Measurements from ENCODE around the gene F12.

F12 gene

GRCh38 chr5:177403792-177404640 is 5.3 kb downstream of the F12 start:
- peak overlapping the region in 1 of 2 experiments; percentile 79 for H3K4ac ChIP-seq (ENCODE audit: low read depth in 1 of 2, low read length in 2 of 2)
- peaks cover 0 to 83% of the 10 kb centered on the region in 2 experiments for H3K27me3 ChIP-seq (ENCODE audit: control insufficient read depth in 1 of 2, insufficient read depth in 1 of 2, low read length in 2 of 2)
- peak overlapping the region; percentile 100 for H3K4me2 ChIP-seq (ENCODE audit: low read length, poor library complexity, severe bottlenecking)
- H3K14ac ChIP-seq (ENCODE audit: low read length in 2 of 2), result no peak overlapping the region
- H4K8ac ChIP-seq (ENCODE audit: low read length), result peak overlapping the region; percentile 99
- H3K27ac ChIP-seq (ENCODE audit: low read length, poor library complexity, severe bottlenecking), result no peak overlapping the region
- H3K9ac ChIP-seq (ENCODE audit: low read length), result peak overlapping the region; percentile 68
- H3K23ac ChIP-seq (ENCODE audit: low read length in 2 of 2), result no peak overlapping the region
- peak overlapping the region; percentile 84 for H4K91ac ChIP-seq (ENCODE audit: low read length)
- WGBS, result 2% methylated on average over 53 of the region's 93 CpGs
- peak overlapping the region; percentile 50 for H2BK120ac ChIP-seq (ENCODE audit: low read depth, low read length)
- DNase-seq, result peak; percentile 82
- H3K9me3 ChIP-seq (ENCODE audit: control insufficient read depth, low read length), result no peaks in the 10 kb centered on the region
- peaks cover 28% of the 10 kb centered on the region for H3K4me1 ChIP-seq (ENCODE audit: control insufficient read depth, insufficient read depth, low read depth, low read length)
- H2BK15ac ChIP-seq (ENCODE audit: low read depth, poor library complexity, severe bottlenecking), result peak overlapping the region; percentile 94
- no peaks in the 10 kb centered on the region for H3K79me1 ChIP-seq (replicated peaks; ENCODE audit: low read length, poor library complexity, severe bottlenecking)
- peak overlapping the region; percentile 83 for H2AFZ ChIP-seq (ENCODE audit: low read depth, low read length)
- H2AK5ac ChIP-seq (ENCODE audit: low read length, severe bottlenecking), result no peak overlapping the region
- H3K18ac ChIP-seq (ENCODE audit: low read depth in 1 of 2, low read length in 2 of 2), result peak overlapping the region; percentile 46 to 90
- H3K36me3 ChIP-seq (ENCODE audit: control insufficient read depth in 1 of 2, insufficient read depth in 2 of 2, low read depth in 1 of 2, low read length in 2 of 2), result peaks cover 0 to 3% of the 10 kb centered on the region in 2 experiments
- peak overlapping the region in 1 of 2 experiments; percentile 51 for H2BK12ac ChIP-seq (ENCODE audit: low read length in 2 of 2)
- peak overlapping the region; percentile 66 to 80 for H3K4me3 ChIP-seq (ENCODE audit: insufficient read depth in 1 of 2, low read depth in 1 of 2, low read length in 2 of 2)
- no peak overlapping the region for H2BK5ac ChIP-seq (ENCODE audit: low read depth, low read length, poor library complexity, severe bottlenecking)

- Histone ChIP-seq H4K8ac (ENCODE audit: low read length) (peak overlapping the region; percentile 80), H3K27ac (ENCODE audit: low read length, poor library complexity, severe bottlenecking) (no peak overlapping the region), H3K27me3 (ENCODE audit: control insufficient read depth in 1 of 2, insufficient read depth in 1 of 2, low read length in 2 of 2) (peaks cover 0 to 83% of the 10 kb centered on the region in 2 experiments), H3K9me3 (ENCODE audit: control insufficient read depth, low read length) (no peaks in the 10 kb centered on the region), H4K91ac (ENCODE audit: low read length) (peak overlapping the region; percentile 77), H2BK120ac (ENCODE audit: low read depth, low read length) (no peak overlapping the region), H3K4me2 (ENCODE audit: low read length, poor library complexity, severe bottlenecking) (peak overlapping the region; percentile 100), H2BK15ac (ENCODE audit: low read depth, poor library complexity, severe bottlenecking) (peak overlapping the region; percentile 61), H3K14ac (ENCODE audit: low read length in 2 of 2) (peak overlapping the region in 1 of 2 experiments; percentile 9), H3K79me1 (replicated peaks; ENCODE audit: low read length, poor library complexity, severe bottlenecking) (no peaks in the 10 kb centered on the region), H3K23ac (ENCODE audit: low read length in 2 of 2) (peak overlapping the region in 1 of 2 experiments; percentile 92), H2BK5ac (ENCODE audit: low read depth, low read length, poor library complexity, severe bottlenecking) (no peak overlapping the region), H2AFZ (ENCODE audit: low read depth, low read length) (no peak overlapping the region), H3K4ac (ENCODE audit: low read depth in 1 of 2, low read length in 2 of 2) (peak overlapping the region in 1 of 2 experiments; percentile 75), H2BK12ac (ENCODE audit: low read length in 2 of 2) (peak overlapping the region in 1 of 2 experiments; percentile 7), H3K18ac (ENCODE audit: low read depth in 1 of 2, low read length in 2 of 2) (peak overlapping the region; percentile 62 to 65), H3K4me3 (ENCODE audit: insufficient read depth in 1 of 2, low read depth in 1 of 2, low read length in 2 of 2) (peak overlapping the region; percentile 66 to 80), H2AK5ac (ENCODE audit: low read length, severe bottlenecking) (no peak overlapping the region), H3K9ac (ENCODE audit: low read length) (no peak overlapping the region), H3K4me1 (ENCODE audit: control insufficient read depth, insufficient read depth, low read depth, low read length) (peaks cover 28% of the 10 kb centered on the region), H3K36me3 (ENCODE audit: control insufficient read depth in 1 of 2, insufficient read depth in 2 of 2, low read depth in 1 of 2, low read length in 2 of 2) (peaks cover 0 to 3% of the 10 kb centered on the region in 2 experiments)
- WGBS, result 2% methylated on average over 53 of the region's 61 CpGs
- peak; percentile 64 for DNase-seq
These were observed 6.1 kb downstream of the F12 start for GRCh38 chr5:177403102-177403791.

GRCh38 chr5:177402271-177403043 is 6.9 kb downstream of the F12 start:
- H3K4ac ChIP-seq (ENCODE audit: low read depth in 1 of 2, low read length in 2 of 2), result no peak overlapping the region
- H3K14ac ChIP-seq (ENCODE audit: low read length in 2 of 2), result no peak overlapping the region
- H2AK5ac ChIP-seq (ENCODE audit: low read length, severe bottlenecking), result no peak overlapping the region
- no peak overlapping the region for H2AFZ ChIP-seq (ENCODE audit: low read depth, low read length)
- H4K8ac ChIP-seq (ENCODE audit: low read length), result peak overlapping the region; percentile 86
- H3K18ac ChIP-seq (ENCODE audit: low read depth in 1 of 2, low read length in 2 of 2), result no peak overlapping the region
- DNase-seq, result peak; percentile 68
- H3K4me1 ChIP-seq (ENCODE audit: control insufficient read depth, insufficient read depth, low read depth, low read length), result peaks cover 28% of the 10 kb centered on the region
- no peaks in the 10 kb centered on the region for H3K9me3 ChIP-seq (ENCODE audit: control insufficient read depth, low read length)
- peak overlapping the region; percentile 100 for H3K4me2 ChIP-seq (ENCODE audit: low read length, poor library complexity, severe bottlenecking)
- H3K36me3 ChIP-seq (ENCODE audit: control insufficient read depth in 1 of 2, insufficient read depth in 2 of 2, low read depth in 1 of 2, low read length in 2 of 2), result peaks cover 0 to 3% of the 10 kb centered on the region in 2 experiments
- H3K23ac ChIP-seq (ENCODE audit: low read length in 2 of 2), result no peak overlapping the region
- no peaks in the 10 kb centered on the region for H3K79me1 ChIP-seq (replicated peaks; ENCODE audit: low read length, poor library complexity, severe bottlenecking)
- no peak overlapping the region for H3K27ac ChIP-seq (ENCODE audit: low read length, poor library complexity, severe bottlenecking)
- peak overlapping the region; percentile 61 for H2BK15ac ChIP-seq (ENCODE audit: low read depth, poor library complexity, severe bottlenecking)
- peak overlapping the region; percentile 66 to 80 for H3K4me3 ChIP-seq (ENCODE audit: insufficient read depth in 1 of 2, low read depth in 1 of 2, low read length in 2 of 2)
- WGBS, result 18% methylated on average over 49 of the region's 49 CpGs
- H2BK120ac ChIP-seq (ENCODE audit: low read depth, low read length), result no peak overlapping the region
- H4K91ac ChIP-seq (ENCODE audit: low read length), result no peak overlapping the region
- H3K9ac ChIP-seq (ENCODE audit: low read length), result no peak overlapping the region
- H2BK5ac ChIP-seq (ENCODE audit: low read depth, low read length, poor library complexity, severe bottlenecking), result no peak overlapping the region
- H2BK12ac ChIP-seq (ENCODE audit: low read length in 2 of 2), result no peak overlapping the region
- H3K27me3 ChIP-seq (ENCODE audit: control insufficient read depth in 1 of 2, insufficient read depth in 1 of 2, low read length in 2 of 2), result peaks cover 4 to 87% of the 10 kb centered on the region in 2 experiments
